Left forelimb (tissue), 1 donor: Measurements from ENCODE around the gene MRPS5.
"Not testable (repeated sequence)": the region's sequence is repeated elsewhere in the genome, so short reads cannot be mapped to it uniquely, and the experiment has no call there.

Experiments used
- DNase-seq: peaks from one replicate; pipeline ENCODE4 v3.0.0-alpha.2; 2018; ENCODE audit warnings: low spot score

MRPS5 gene

DNA sequence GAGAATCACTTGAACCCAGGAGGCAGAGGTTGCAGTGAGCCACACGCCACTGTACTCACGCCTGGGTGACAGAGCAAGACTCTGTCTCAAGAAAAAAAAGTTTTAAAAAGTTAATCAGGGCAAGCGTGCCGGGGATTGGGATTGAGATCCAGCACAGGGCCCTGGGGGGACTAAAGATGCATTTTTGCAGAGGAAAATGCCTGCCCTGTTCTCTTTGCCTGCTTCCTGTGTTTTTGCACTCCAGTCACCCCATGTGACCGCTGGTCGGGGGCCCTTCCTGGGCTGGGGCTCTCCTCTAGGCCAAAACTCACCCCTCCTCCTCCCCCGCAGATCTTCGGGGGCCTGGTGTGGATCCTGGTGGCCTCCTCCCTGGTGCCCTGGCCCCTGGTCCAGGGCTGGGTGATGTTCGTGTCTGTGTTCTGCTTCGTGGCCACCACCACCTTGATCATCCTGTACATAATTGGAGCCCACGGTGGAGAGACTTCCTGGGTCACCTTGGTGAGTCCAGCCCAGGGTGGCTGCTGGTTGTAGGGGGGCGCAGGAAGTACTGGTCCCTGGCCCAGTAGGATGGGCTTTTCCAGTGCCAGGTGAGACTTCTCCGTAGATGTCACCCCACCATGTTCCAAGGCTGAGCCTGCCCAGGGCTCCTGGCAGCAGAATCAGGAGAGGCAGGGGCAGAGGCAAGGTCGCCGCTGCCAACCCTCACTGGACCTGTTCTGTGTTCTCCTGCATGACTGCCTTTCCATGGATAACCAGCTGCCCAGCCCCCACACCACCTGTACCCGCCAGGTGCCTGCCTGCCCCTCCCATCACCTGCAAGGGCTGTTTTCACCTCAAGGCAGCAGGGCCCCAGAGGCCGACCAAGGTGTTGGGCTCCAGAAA, 73.7 kb downstream of the MRPS5 start:
- DNase-seq = no peak

DNA sequence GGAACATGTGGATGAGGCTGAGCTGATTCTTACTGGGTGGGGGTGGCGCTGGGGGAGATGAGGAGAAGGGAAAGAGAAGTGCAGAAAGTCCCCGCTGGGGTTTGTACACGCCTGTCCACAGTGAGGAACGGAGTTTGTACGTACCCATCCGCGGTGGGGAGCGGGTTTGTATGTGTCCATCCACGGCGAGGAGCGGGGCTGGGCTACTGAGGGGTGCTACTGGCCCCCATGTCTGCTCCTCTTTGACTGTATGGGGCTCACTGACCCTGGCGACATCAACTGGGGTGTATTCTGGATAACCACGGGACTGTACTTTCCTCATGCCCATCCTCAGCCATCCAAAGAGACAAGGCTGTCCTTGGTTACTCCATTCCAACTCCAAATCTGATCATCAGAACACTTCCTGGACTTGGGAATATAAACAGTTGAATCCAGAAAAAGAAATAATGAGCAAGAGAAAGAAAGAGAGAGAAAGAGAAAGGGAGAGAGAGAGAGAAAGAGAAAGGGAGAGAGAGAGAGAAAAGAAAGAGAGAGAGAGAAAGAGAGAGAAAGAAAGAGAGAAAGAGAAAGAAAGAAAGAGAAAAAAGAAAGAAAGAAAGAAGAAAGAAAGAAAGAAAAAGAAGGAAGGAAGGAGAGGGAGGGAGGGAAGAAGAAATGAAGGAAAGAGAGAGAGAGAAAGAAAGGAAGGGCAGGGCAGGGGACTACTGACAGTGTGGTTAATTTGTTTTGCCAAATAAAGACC, 75.1 kb downstream of the MRPS5 start:
- DNase-seq = no peak

DNA sequence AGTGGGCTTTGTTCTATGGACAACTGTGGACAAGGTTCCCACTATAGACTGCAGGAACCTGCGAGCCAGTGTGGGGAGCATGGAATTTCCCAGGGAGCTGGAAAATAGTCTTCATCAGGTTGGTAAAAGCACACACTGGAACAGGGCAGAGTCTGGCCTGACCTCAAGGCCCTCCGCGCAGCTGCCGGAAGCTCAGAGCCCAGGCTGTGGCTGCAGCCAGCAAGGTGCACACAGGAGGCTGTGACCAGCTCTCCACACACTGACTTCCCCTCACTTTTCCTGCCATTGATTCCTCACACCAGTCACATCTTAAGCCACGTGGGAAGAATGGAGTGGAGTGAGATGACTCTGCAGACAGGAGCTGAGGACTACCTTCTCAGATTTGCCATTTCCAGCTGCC, 77.0 kb downstream of the MRPS5 start:
- DNase-seq = no peak

DNA sequence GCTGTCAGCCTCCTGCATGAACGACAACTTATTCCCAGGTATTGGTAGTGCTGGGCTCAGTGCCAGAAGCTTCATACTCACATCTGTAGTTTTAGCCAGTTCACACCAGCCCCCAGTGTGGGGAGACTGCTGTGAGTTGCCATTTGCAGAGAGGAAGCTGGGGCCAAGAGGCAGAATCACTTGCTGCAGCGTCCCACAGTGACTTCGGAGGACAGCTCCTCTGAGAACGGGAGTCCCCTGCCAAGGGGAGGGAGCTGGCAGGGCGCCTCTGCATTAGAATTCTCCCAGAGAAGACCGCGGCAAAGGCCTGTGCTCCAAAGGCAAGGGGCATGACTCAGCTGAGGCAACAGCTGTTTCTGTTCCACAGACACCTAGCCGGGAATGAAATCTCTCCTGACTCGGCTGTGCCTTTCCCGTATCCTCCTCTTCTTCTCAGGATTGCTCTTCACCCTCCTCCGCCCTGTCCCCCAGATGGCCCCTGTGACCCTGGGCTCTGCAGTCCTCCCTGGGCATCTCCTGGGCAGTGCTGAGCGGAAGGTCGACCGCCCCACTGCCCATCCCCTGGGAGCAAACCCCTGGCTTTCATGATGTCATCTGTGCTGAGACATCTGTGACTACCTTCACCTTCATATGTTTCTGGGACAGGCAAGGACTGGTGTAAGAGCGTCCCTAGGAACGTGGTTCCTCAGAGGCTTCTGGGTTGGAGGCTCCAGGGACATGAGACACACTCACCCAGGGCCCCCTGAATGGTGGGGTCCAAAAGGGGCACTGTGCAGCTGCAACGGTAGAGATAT, 78.1 kb downstream of the MRPS5 start:
- peak; percentile 76 for DNase-seq

DNA sequence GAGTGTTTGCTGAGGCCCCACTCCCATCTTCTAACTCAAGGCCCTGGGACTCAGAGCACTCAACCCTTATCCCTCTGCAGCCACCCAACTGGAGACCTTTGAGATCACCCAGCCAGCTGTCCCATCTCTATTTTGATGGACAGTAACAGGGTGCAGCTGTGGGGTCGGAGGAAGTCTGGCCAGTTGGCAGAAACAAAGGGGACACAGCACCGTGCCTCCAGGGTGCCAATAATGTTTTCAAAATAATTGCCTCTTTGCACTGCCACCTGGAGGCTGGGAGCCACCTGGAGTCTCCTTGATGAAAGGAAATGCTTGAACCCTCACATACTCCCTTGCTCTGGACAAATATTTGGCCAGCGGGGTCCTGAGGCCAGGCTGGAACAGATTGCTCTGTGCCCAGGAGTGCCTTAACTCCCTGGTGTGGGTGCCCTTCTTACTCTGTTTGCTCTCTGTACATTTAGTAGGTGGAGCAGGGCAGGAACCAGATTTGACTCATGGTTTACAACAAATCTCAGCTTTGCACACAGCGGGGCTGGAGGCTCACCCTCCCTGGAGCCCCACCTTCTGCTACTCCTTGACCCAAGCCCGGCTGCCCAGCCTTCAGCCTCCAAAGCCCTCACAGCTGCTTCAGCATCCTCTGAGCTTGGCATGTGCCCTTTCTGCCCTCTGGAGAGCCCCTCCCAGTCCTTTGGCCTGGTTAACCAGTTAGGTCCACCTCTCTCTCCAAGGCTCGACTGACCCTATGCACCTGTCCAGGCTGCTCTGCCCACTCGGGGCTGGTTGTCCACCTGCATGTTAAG, 78.9 kb downstream of the MRPS5 start:
- DNase-seq = no peak

DNA sequence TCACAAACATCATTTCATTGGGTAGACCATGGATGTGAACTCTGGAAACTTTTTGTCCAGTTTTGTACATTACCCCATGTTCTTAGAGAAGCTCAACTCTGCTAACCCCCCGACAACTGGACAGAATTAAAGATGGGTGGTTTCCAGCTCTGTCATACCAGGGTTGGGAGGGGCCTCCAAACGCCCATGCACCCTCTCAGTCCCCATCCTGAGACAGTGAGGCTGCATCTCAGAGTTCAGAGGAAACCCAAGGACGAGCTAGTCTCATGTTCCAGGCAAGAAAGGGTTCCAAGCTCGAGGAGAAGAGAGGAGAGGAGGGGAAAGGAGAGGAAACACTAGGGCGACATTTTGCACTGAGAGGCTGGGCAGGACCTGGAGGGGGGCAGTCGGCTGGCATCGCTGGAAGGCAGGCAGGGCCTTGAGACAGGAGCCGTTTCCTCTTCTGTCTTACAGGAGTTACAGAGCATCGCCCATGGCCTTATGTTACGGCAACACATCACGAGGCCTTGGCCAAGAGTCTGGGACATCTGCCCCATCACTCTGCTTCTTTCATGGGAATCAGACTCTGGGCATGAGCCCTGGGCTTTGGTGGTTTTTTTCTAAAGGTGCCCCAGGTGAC, 79.7 kb downstream of the MRPS5 start:
- DNase-seq = no peak

DNA sequence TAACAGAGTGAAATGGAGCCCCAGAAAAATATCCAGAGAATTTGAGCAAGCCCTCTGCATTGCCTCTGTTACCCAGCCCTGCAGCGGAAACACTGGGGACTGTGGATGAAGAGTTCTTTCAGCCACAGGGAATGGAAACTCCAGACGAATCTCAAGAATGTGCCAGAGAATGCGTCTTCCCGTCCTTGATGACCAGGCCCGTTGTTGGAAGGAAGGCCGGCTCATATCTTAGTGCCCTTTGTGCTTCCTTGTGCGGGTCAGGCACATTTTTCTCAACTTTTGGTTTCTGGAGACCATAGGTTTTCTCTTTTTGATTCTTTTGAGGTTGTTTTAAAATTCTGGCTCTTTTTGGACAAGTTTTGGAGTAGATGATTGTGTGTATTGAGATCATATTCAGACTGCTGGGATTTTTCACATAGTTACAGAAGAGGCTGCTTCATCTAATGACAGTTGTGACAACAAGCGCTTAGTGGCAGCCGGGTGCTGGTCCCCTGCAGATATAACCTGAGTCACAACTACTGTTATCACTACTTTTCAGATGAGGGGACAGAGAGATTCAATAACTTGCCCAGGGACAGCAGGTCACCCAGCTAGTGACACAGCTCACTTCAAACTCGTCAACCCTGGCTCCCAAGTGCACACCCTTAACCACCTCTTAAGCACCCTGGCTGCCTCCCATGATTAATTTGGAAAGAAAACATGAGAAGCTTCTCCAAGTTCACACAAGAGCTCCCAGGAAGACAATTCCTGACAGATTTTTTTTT, 80.4 kb downstream of the MRPS5 start:
- DNase-seq = no peak

DNA sequence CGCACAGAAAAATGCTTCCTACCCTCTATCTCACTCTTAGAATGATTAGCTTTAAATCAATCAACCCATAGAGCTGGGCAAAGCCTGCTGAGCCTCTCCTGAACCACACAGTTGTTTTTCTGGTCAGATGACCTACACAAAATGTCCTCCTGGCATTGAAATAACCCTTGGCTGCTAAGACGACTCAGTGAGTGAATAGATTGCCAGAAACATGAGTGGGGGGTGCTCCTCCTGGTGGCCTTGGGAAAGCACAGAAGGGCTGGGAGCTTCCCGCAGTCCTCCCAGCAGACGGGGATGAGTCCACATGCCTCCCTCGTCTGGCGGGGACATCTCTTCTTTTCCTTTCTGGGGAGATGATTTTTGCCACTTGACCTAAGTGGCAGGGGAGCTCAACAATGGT, 81.2 kb downstream of the MRPS5 start:
- no peak for DNase-seq

DNA sequence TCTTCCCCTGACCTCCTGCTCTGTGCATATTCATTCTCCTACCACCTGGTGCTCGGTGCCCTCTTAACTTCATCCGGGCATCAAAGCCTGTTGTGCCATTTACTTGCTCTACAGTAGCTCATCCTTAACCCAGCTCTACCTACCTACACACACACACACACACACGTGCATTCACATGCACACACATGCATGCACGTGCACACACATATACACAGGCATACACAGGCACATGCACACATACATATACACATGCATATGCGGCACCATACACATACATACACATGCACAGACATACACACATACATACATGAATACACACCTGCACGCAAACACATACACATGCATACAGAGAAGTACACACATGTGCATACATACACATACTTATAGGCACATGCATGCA, 81.6 kb downstream of the MRPS5 start:
- DNase-seq = no peak

DNA sequence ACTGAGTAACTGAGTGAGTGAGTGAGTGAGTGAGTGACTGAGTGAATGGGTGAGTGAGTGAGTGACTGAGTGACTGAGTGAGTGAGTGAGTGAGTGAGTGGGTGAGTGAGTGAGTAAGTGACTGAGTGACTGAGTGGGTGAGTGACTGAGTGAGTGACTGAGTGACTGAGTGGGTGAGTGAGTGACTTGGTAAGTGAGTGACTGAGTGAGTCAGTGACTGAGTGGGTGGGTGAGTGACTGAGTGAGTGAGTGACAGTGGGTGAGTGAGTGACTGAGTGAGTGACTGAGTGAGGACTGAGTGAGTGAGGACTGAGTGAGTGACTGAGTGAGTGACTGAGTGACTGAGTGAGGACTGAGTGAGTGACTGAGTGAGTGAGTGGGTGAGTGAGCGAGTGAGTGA, 82.2 kb downstream of the MRPS5 start:
- DNase-seq = no peak

DNA sequence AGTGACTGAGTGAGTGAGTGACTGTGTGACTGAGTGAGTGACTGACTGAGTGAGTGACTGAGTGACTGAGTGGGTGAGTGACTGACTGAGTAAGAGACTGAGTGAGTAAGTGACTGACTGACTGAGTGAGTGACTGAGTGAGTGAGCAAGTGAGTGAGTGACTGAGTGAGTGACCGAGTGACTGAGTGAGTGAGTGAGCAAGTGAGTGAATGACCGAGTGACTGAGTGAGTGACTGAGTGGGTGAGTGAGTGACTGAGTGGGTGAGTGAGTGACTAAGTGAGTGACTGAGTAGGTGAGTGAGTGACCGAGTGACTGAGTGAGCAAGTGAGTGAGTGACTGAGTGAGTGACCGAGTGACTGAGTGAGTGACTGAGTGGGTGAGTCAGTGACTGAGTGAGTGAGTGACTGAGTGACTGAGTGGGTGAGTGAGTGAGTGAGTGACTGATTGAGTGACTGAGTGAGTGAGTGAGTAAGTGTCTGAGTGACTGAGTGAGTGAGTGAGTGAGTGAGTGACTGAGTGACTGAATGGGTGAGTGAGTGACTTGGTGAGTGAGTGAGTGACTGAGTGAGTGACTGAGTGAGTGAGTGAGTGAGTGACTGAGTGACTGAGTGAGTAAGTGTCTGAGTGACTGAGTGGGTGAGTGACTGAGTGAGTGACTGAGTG, 82.8 kb downstream of the MRPS5 start:
- no peak for DNase-seq

DNA sequence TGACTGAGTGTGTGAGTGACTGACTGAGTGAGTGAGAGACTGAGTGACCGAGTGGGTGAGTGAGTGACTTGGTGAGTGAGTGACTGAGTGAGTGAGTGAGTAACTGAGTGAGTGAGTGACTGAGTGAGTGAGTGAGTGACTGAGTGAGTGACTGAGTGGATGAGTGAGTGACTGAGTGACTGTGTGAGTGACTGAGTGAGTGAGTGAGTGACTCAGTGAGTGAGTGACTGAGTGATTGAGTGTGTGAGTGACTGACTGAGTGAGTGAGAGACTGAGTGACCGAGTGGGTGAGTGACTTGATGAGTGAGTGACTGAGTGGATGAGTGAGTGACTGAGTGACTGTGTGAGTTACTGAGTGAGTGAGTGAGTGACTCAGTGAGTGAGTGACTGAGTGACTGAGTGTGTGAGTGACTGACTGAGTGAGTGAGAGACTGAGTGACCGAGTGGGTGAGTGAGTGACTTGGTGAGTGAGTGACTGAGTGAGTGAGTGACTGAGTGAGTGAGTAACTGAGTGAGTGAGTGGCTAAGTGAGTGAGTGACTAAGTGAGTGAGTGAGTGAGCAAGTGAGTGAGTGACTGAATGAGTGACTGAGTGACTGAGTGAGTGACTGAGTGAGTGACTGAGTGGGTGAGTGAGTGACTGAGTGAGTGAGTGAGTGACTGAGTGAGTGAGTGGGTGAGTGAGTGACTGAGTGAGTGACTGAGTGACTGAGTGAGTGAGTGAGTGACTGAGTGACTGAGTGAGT, 83.6 kb downstream of the MRPS5 start:
- not testable (repeated sequence) for DNase-seq

DNA sequence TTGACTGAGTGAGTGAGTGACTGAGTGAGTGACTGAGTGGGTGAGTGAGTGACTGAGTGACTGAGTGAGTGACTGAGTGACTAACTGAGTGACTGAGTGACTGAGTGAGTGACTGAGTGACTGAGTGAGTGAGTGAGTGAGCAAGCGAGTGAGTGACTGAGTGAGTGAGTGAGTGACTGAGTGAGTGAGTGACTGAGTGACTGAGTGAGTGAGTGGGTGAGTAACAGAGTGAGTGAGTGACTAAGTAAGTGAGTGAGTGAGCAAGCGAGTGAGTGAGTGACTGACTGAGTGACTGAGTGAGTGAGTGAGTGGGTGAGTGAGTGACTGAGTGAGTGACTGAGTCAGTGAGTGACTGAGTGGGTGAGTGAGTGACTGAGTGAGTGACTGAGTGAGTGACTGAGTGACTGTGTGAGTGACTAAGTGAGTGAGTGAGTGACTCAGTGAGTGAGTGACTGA, 84.2 kb downstream of the MRPS5 start:
- no peak for DNase-seq

DNA sequence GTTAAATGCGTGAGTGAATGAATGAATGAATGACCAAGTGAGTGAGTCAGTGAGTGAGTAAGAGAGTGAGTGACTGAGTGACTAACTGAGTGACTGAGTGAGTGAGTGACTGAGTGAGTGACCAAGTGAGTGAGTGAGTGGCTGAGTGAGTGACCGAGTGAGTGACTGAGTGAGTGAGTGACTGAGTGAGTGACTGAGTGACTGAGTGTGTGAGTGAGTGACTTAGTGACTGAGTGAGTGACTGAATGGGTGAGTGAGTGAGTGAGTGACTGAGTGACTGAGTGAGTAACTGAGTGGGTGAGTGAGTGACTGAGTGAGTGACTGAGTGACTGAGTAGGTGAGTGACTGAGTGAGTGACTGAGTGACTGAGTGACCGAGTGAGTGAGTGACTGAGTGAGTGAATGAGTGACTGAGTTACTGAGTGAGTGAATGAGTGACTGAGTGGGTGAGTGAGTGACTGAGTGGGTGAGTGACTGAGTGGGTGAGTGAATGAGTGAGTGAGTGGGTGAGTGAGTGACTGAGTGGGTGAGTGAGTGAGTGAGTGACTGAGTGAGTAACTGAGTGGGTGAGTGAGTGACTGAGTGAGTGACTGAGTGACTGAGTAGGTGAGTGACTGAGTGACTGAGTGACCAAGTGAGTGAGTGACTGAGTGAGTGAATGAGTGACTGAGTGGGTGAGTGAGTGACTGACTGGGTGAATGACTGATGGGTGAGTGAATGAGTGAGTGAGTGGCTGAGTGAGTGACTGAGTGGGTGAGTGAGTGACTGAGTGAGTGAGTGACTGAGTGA, 84.8 kb downstream of the MRPS5 start:
- DNase-seq = no peak
